ENCODE data around the gene YAP1.

DNA sequence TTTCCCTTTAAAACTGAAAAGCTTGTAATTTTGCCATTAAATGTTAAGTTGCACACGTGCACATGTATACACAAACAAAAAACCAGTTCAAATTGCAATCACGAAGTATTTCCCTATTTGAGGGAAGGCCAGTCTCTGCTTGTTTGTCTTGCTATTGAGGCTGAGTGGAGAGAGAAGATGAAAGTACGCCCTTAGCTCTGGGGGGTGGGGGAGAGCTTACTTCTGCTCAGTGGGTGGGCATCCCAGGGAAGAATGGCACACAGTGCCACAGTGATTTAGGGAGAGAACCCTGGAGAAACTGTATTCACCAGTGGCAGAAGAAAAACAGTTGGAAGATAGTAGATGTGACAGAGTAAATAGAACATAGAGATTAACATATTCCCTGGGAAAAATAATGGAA is 8.7 kb downstream of the YAP1 start:
- TF ChIP-seq, protein P1, sequence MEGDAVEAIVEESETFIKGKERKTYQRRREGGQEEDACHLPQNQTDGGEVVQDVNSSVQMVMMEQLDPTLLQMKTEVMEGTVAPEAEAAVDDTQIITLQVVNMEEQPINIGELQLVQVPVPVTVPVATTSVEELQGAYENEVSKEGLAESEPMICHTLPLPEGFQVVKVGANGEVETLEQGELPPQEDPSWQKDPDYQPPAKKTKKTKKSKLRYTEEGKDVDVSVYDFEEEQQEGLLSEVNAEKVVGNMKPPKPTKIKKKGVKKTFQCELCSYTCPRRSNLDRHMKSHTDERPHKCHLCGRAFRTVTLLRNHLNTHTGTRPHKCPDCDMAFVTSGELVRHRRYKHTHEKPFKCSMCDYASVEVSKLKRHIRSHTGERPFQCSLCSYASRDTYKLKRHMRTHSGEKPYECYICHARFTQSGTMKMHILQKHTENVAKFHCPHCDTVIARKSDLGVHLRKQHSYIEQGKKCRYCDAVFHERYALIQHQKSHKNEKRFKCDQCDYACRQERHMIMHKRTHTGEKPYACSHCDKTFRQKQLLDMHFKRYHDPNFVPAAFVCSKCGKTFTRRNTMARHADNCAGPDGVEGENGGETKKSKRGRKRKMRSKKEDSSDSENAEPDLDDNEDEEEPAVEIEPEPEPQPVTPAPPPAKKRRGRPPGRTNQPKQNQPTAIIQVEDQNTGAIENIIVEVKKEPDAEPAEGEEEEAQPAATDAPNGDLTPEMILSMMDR (conservative IDR thresholded peaks at IDR 0.05; ENCODE audit: low read depth, low read length), result no peak
- no peak for TF ChIP-seq MXI1 (IDR thresholded peaks at IDR 0.05; ENCODE audit: borderline replicate concordance, low read depth, low read length)
- TF ChIP-seq, protein P2, sequence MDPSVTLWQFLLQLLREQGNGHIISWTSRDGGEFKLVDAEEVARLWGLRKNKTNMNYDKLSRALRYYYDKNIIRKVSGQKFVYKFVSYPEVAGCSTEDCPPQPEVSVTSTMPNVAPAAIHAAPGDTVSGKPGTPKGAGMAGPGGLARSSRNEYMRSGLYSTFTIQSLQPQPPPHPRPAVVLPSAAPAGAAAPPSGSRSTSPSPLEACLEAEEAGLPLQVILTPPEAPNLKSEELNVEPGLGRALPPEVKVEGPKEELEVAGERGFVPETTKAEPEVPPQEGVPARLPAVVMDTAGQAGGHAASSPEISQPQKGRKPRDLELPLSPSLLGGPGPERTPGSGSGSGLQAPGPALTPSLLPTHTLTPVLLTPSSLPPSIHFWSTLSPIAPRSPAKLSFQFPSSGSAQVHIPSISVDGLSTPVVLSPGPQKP (IDR thresholded peaks at IDR 0.05; ENCODE audit: borderline replicate concordance, low read depth, low read length), result no peak
- no peak for TF ChIP-seq POLR2A (IDR thresholded peaks at IDR 0.05; ENCODE audit: low read depth, low read length)
- no peak for TF ChIP-seq RAD21 (IDR thresholded peaks at IDR 0.05; ENCODE audit: low read length)
- no peak for TF ChIP-seq CHD1 (IDR thresholded peaks at IDR 0.05; ENCODE audit: low read depth, low read length)
